Panc1 (cell line): Measurements from ENCODE around the gene STPG1.

Experiments used
- POLR2AphosphoS5 ChIP-seq: IDR thresholded peaks from 2 replicates; pipeline ENCODE4 v1.6.1; 2012; ENCODE audit warnings: mild to moderate bottlenecking, low read depth, low read length, moderate library complexity
- SIN3A ChIP-seq: IDR thresholded peaks from 2 replicates; pipeline ENCODE4 v1.6.1; 2012; ENCODE audit warnings: low read depth, mild to moderate bottlenecking, low read length, moderate library complexity, borderline replicate concordance; ENCODE audit not compliant: insufficient read depth
- TCF7L2 ChIP-seq: IDR thresholded peaks from 2 replicates; pipeline ENCODE4 v1.6.1; 2011; ENCODE audit warnings: mild to moderate bottlenecking, low read depth, low read length, inconsistent platforms
- TF ChIP-seq, protein P1 (sequence below): fragments of 450-650 bp; IDR thresholded peaks from 2 replicates; pipeline ENCODE4 v1.5.1; 2017; ENCODE audit warnings: mild to moderate bottlenecking
- TF ChIP-seq, protein P2 (sequence below), 2 experiments: IDR thresholded peaks; 2 replicates each; pipeline ENCODE4 v1.6.1; 2011 to 2012; ENCODE audit warnings: low read depth in 2 of 2, control low read depth in 1 of 2, low read length in 1 of 2, mild to moderate bottlenecking in 1 of 2, moderate library complexity in 1 of 2; ENCODE audit not compliant: insufficient read depth in 1 of 2

DNA sequence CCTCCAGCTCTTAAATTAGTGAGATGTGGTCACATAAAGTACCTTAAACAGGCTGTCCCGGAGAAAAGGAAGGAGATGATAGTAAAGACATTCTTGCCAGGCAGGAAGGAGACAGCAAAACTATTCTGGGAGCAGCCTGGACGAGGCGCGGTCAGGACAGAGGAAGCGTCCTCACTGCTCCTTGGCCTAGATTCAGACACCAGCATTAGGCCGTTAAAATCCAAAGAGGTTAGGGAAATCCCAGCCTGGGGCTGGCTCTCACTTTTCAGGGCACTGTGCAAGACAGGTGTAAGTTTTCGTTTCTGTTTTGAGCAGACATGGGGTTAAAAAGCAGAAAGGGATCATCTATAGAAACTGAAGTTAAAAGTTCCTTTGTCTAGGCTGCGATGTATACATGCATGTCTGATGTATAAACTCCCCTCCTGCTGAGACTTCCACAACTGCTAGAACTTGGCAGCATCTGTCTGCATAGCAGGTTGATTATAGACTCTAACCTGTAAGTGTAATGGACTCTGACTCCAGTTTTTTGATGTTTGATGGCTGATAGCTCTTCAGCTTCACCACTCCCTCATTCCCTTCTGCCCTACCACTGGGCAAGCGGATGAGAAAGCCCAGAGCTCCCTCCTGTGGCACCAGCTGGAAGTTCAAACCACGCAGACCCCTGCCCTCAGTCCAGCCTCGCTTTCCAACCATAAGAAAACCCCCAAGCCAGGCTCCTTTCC lies 21.5 kb downstream of the STPG1 start:
- TF ChIP-seq, protein P1, sequence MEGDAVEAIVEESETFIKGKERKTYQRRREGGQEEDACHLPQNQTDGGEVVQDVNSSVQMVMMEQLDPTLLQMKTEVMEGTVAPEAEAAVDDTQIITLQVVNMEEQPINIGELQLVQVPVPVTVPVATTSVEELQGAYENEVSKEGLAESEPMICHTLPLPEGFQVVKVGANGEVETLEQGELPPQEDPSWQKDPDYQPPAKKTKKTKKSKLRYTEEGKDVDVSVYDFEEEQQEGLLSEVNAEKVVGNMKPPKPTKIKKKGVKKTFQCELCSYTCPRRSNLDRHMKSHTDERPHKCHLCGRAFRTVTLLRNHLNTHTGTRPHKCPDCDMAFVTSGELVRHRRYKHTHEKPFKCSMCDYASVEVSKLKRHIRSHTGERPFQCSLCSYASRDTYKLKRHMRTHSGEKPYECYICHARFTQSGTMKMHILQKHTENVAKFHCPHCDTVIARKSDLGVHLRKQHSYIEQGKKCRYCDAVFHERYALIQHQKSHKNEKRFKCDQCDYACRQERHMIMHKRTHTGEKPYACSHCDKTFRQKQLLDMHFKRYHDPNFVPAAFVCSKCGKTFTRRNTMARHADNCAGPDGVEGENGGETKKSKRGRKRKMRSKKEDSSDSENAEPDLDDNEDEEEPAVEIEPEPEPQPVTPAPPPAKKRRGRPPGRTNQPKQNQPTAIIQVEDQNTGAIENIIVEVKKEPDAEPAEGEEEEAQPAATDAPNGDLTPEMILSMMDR: peak; percentile 91
- TF ChIP-seq, protein P2, sequence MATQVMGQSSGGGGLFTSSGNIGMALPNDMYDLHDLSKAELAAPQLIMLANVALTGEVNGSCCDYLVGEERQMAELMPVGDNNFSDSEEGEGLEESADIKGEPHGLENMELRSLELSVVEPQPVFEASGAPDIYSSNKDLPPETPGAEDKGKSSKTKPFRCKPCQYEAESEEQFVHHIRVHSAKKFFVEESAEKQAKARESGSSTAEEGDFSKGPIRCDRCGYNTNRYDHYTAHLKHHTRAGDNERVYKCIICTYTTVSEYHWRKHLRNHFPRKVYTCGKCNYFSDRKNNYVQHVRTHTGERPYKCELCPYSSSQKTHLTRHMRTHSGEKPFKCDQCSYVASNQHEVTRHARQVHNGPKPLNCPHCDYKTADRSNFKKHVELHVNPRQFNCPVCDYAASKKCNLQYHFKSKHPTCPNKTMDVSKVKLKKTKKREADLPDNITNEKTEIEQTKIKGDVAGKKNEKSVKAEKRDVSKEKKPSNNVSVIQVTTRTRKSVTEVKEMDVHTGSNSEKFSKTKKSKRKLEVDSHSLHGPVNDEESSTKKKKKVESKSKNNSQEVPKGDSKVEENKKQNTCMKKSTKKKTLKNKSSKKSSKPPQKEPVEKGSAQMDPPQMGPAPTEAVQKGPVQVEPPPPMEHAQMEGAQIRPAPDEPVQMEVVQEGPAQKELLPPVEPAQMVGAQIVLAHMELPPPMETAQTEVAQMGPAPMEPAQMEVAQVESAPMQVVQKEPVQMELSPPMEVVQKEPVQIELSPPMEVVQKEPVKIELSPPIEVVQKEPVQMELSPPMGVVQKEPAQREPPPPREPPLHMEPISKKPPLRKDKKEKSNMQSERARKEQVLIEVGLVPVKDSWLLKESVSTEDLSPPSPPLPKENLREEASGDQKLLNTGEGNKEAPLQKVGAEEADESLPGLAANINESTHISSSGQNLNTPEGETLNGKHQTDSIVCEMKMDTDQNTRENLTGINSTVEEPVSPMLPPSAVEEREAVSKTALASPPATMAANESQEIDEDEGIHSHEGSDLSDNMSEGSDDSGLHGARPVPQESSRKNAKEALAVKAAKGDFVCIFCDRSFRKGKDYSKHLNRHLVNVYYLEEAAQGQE (IDR thresholded peaks at IDR 0.05; ENCODE audit: insufficient read depth in 1 of 2, low read depth in 2 of 2, low read length in 1 of 2): no peak
- TF ChIP-seq SIN3A (no peak), POLR2AphosphoS5 (no peak), TCF7L2 (no peak)
